ENCODE data around the gene CLMN. TPM values are rescaled to one million over a fixed set of nuclear protein-coding genes. Genes with fewer than 3 reads are reported as not detected.

Gene CLMN
- total RNA-seq, 4 donors from 2014 or later = 3.8 to 10.0 (median 5.3) TPM

- Histone ChIP-seq H3K27ac (peak overlapping the region in 2 of 4 donors; percentile 24 to 33), H3K4me3 (no peak overlapping the region), H3K9me3 (peaks cover 0 to 3% (median 0%) of the 10 kb centered on the region in 3 donors), H3K4me1 (peaks cover 0 to 24% (median 6%) of the 10 kb centered on the region in 3 donors), H3K27me3 (no peaks in the 10 kb centered on the region), H3K36me3 (no peaks in the 10 kb centered on the region)
- WGBS, 2 donors (ENCODE audit: low coverage in 1 of 2) = 46 to 65% methylated on average over 5 to 9 of the region's 16 CpGs
- ATAC-seq = no peak
- TF ChIP-seq CTCF (IDR thresholded peaks at IDR 0.05) (no peak), POLR2AphosphoS5 (IDR thresholded peaks at IDR 0.05) (no peak), POLR2A (IDR thresholded peaks at IDR 0.05) (no peak), EP300 (IDR thresholded peaks at IDR 0.05) (no peak)
These were observed 57.8 kb downstream of the CLMN start for GRCh38 chr14:95261616-95262510.

GRCh38 chr14:95260537-95261361 is 59.0 kb downstream of the CLMN start:
- Histone ChIP-seq H3K4me3 (no peak overlapping the region), H3K27ac (no peak overlapping the region), H3K9me3 (no peaks in the 10 kb centered on the region), H3K36me3 (no peaks in the 10 kb centered on the region), H3K4me1 (peaks cover 0 to 20% (median 6%) of the 10 kb centered on the region in 3 donors), H3K27me3 (no peaks in the 10 kb centered on the region)
- WGBS, 2 donors (ENCODE audit: low coverage in 1 of 2) = 68 to 74% methylated on average over 8 to 16 of the region's 19 CpGs
- no peak for ATAC-seq
- no peak for TF ChIP-seq EP300 (IDR thresholded peaks at IDR 0.05)
- TF ChIP-seq CTCF (IDR thresholded peaks at IDR 0.05) = no peak
- TF ChIP-seq POLR2AphosphoS5 (IDR thresholded peaks at IDR 0.05) = no peak
- TF ChIP-seq POLR2A (IDR thresholded peaks at IDR 0.05) = no peak

GRCh38 chr14:95258754-95259593 is 60.7 kb downstream of the CLMN start:
- H3K4me1 ChIP-seq = peaks cover 0 to 20% (median 0%) of the 10 kb centered on the region in 3 donors
- H3K9me3 ChIP-seq = no peaks in the 10 kb centered on the region
- WGBS, 2 donors (ENCODE audit: low coverage in 1 of 2) = 71 to 86% methylated on average over 4 to 5 of the region's 12 CpGs
- no peak for ATAC-seq
- no peaks in the 10 kb centered on the region for H3K36me3 ChIP-seq
- H3K4me3 ChIP-seq = no peak overlapping the region
- H3K27me3 ChIP-seq = no peaks in the 10 kb centered on the region
- no peak for TF ChIP-seq EP300 (IDR thresholded peaks at IDR 0.05)
- no peak for TF ChIP-seq POLR2A (IDR thresholded peaks at IDR 0.05)
- no peak for TF ChIP-seq POLR2AphosphoS5 (IDR thresholded peaks at IDR 0.05)
- no peak for TF ChIP-seq CTCF (IDR thresholded peaks at IDR 0.05)
- no peak overlapping the region for H3K27ac ChIP-seq

- H3K27ac ChIP-seq = no peak overlapping the region
- H3K4me3 ChIP-seq = no peak overlapping the region
- no peak for ATAC-seq
- H3K27me3 ChIP-seq = no peaks in the 10 kb centered on the region
- H3K4me1 ChIP-seq = peaks cover 0 to 20% (median 0%) of the 10 kb centered on the region in 3 donors
- 97 to 100% methylated on average over 2 of the region's 2 CpGs for WGBS, 2 donors (ENCODE audit: low coverage in 1 of 2)
- TF ChIP-seq EP300 (IDR thresholded peaks at IDR 0.05) = no peak
- TF ChIP-seq POLR2A (IDR thresholded peaks at IDR 0.05) = no peak
- no peak for TF ChIP-seq POLR2AphosphoS5 (IDR thresholded peaks at IDR 0.05)
- no peak for TF ChIP-seq CTCF (IDR thresholded peaks at IDR 0.05)
- no peaks in the 10 kb centered on the region for H3K9me3 ChIP-seq
- no peaks in the 10 kb centered on the region for H3K36me3 ChIP-seq
These were observed 61.6 kb downstream of the CLMN start for GRCh38 chr14:95258156-95258555.

All from gastroesophageal sphincter (tissue), 4 donors.